ENCODE results near the gene C2CD2. TPM values are rescaled to one million over a fixed set of nuclear protein-coding genes. Genes with fewer than 3 reads are reported as not detected.

Gene C2CD2
- total RNA-seq, 4 donors from 2014 or later: 1.7 to 7.2 (median 2.4) TPM

GRCh38 chr21:41868062-41868710 lies 85.6 kb downstream of the C2CD2 start:
- Histone ChIP-seq H3K27me3 (no peaks in the 10 kb centered on the region), H3K9me3 (no peaks in the 10 kb centered on the region), H3K4me3 (no peak overlapping the region), H3K4me1 (no peaks in the 10 kb centered on the region), H3K36me3 (no peaks in the 10 kb centered on the region), H3K27ac (no peak overlapping the region)
- TF ChIP-seq POLR2A (IDR thresholded peaks at IDR 0.05) (no peak), CTCF (IDR thresholded peaks at IDR 0.05 in 4 of 5, conservative IDR thresholded peaks at IDR 0.05 in 1 of 5) (no peak)
- in situ Hi-C loops (cut with MboI; ENCODE audit: low sequenced_read_pairs in 4 of 4) (no loop called here), intact Hi-C loops (cut with DNase I; ENCODE audit: low total_unique reads) (no loop called here)
- no peak for ATAC-seq
- DNase-seq: no peak

GRCh38 chr21:41867313-41867712 lies 86.5 kb downstream of the C2CD2 start:
- intact Hi-C loops (cut with DNase I; ENCODE audit: low total_unique reads): no loop called here
- no peaks in the 10 kb centered on the region for H3K9me3 ChIP-seq
- no peak for TF ChIP-seq CTCF (IDR thresholded peaks at IDR 0.05 in 4 of 5, conservative IDR thresholded peaks at IDR 0.05 in 1 of 5)
- TF ChIP-seq POLR2A (IDR thresholded peaks at IDR 0.05): no peak
- H3K4me1 ChIP-seq: no peaks in the 10 kb centered on the region
- H3K4me3 ChIP-seq: no peak overlapping the region
- no peak for DNase-seq
- no peak for ATAC-seq
- H3K27ac ChIP-seq: no peak overlapping the region
- H3K27me3 ChIP-seq: no peaks in the 10 kb centered on the region
- H3K36me3 ChIP-seq: no peaks in the 10 kb centered on the region
- in situ Hi-C loops (cut with MboI; ENCODE audit: low sequenced_read_pairs in 4 of 4): no loop called here

- Histone ChIP-seq H3K4me1 (no peaks in the 10 kb centered on the region), H3K27me3 (no peaks in the 10 kb centered on the region), H3K27ac (no peak overlapping the region), H3K36me3 (no peaks in the 10 kb centered on the region), H3K4me3 (no peak overlapping the region), H3K9me3 (no peaks in the 10 kb centered on the region)
- TF ChIP-seq POLR2A (IDR thresholded peaks at IDR 0.05): no peak
- TF ChIP-seq CTCF (IDR thresholded peaks at IDR 0.05 in 4 of 5, conservative IDR thresholded peaks at IDR 0.05 in 1 of 5): no peak
- DNase-seq: no peak
- intact Hi-C loops (cut with DNase I; ENCODE audit: low total_unique reads): no loop called here
- ATAC-seq: no peak
- in situ Hi-C loops (cut with MboI; ENCODE audit: low sequenced_read_pairs in 4 of 4): no loop called here
Measured at GRCh38 chr21:41866274-41866809, 87.5 kb downstream of the C2CD2 start.

GRCh38 chr21:41865002-41865777 lies 88.6 kb downstream of the C2CD2 start:
- H3K4me3 ChIP-seq: no peak overlapping the region
- no peak overlapping the region for H3K27ac ChIP-seq
- ATAC-seq (no peak), DNase-seq (no peak)
- H3K36me3 ChIP-seq: no peaks in the 10 kb centered on the region
- intact Hi-C loops (cut with DNase I; ENCODE audit: low total_unique reads): no loop called here
- no peaks in the 10 kb centered on the region for H3K4me1 ChIP-seq
- no peaks in the 10 kb centered on the region for H3K9me3 ChIP-seq
- H3K27me3 ChIP-seq: no peaks in the 10 kb centered on the region
- in situ Hi-C loops (cut with MboI; ENCODE audit: low sequenced_read_pairs in 4 of 4): no loop called here
- TF ChIP-seq CTCF (IDR thresholded peaks at IDR 0.05 in 4 of 5, conservative IDR thresholded peaks at IDR 0.05 in 1 of 5): no peak
- TF ChIP-seq POLR2A (IDR thresholded peaks at IDR 0.05): no peak

Measured in gastrocnemius medialis (tissue), 4 donors.